GM03348 (cell line): ENCODE results near the gene SMOC1.

Experiments used
- DNase-seq: peaks from one replicate; pipeline ENCODE4 v3.0.0; 2012; ENCODE audit warnings: low spot score

SMOC1 gene, protein sequence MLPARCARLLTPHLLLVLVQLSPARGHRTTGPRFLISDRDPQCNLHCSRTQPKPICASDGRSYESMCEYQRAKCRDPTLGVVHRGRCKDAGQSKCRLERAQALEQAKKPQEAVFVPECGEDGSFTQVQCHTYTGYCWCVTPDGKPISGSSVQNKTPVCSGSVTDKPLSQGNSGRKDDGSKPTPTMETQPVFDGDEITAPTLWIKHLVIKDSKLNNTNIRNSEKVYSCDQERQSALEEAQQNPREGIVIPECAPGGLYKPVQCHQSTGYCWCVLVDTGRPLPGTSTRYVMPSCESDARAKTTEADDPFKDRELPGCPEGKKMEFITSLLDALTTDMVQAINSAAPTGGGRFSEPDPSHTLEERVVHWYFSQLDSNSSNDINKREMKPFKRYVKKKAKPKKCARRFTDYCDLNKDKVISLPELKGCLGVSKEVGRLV

DNA sequence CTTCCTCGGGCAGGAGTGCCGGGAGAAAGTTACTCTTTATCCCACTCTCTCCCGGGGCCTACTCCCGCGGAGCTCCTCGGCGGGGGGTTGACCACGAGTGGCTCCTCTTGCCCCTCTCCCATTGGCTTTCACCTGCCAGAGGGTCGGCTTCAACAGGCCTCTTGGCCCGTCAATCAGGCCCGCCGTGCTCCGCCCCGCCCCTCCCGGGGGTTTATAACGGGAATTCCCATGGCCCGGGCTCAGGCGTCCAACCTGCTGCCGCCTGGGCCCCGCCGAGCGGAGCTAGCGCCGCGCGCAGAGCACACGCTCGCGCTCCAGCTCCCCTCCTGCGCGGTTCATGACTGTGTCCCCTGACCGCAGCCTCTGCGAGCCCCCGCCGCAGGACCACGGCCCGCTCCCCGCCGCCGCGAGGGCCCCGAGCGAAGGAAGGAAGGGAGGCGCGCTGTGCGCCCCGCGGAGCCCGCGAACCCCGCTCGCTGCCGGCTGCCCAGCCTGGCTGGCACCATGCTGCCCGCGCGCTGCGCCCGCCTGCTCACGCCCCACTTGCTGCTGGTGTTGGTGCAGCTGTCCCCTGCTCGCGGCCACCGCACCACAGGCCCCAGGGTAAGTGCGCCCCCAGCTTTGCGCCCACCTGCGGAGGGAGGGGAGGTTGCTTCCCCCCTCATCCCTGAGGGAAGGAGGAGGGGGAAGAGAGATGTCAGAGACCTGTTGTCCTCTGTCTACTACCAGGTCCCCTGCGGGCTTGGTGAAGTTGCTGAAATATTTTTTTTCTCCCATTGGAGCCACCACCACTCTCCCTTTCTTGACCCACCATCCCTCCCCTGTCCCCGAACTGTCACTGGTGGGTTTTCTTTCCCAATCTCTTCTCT is at the start of gene SMOC1:
Gene SMOC1, plus strand, starts transcription at position 242 of the 869 bp plus-strand sequence. Its CDS starts 263 bp downstream, at position 505.
- no peak for DNase-seq

GRCh38 chr14:69838881-69839416 is 40.3 kb upstream of the SMOC1 start:
- no peak for DNase-seq

GRCh38 chr14:69839661-69840060 is 39.6 kb upstream of the SMOC1 start:
- no peak for DNase-seq

DNA sequence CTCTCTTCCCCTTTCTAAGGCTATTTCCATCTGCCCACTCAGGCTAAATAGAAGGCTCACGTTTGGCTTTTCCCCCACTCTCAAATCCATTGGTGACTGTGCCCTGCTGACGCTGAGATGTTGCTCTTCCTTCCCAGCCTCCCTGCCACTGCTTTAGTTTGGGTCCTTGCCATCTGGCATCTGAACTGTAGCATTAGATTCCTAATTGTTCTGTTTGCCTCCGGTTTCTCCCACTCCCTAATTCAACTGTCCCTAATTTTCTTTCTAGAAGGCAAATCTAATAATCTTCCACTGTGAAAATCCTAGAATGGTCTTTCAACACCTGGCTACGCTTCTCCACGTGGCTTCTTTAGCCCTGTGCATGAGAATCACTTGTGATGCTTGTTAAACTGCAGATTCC is 37.6 kb upstream of the SMOC1 start:
- no peak for DNase-seq

GRCh38 chr14:69842686-69843420 is 36.4 kb upstream of the SMOC1 start:
- no peak for DNase-seq

DNA sequence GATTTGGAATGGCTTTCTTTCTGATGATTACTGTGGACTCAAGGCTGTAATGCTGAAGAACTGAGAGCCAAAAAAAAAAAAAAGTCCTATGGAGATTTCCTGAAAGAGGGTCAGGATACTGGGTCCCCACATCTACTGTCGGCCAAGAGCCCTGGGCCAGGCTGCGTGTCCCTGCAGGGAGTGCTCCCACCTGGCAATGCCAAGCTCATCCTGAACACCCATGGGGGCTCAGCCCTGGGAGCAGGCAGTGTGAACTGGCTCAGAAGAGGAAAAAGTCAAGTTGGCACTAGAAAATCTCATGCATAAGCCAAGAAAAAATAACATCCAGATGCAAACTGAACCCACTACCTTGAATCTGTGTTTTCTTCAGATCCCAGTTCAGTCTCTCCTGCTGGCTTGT is 35.0 kb upstream of the SMOC1 start:
- no peak for DNase-seq

DNA sequence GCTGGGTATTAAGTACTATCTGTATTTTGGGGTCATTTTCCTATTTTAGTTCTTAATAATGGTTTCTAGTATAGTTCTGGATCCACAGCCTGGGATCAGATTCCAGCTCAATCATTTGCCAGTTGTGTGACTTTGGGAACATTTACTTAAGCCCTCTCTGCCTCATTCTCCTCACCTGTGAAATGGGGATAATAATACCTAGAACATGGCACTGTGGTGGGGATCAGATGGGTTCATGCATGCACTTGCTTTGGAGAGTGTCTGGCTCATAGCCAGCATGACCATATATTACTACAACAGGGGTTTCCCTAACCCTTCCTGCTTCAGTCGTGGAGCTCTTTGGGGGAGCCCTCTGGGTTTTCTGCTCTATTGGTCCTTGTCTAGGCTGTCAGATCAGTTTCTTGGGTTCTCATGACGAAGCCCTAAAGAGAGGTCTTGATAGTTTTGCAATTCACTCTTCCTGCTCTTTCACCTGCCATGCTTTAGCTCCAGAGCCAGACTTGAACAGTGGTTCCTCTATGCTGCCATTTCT is 34.1 kb upstream of the SMOC1 start:
- DNase-seq: no peak

DNA sequence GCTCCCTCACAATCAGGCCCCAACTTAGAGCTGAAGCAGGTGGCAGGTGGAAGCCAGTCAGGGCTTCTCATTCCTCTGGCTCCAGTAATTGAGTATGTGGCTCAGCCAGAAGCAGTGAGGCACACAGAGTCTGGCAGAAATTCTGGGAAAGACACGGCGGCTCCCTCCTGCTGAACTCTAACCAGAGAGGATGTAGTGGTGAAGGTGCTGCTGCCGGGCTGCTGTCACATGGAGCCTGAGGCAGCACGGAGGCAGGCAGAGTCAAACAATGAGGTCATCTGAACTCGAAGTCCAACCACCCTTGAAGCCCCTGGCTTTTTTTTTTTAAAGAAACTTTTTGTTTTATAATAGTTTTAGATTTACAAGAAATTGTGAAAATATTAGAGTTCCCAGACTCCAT is 33.4 kb upstream of the SMOC1 start:
- no peak for DNase-seq

GRCh38 chr14:69848156-69848555 is 31.1 kb upstream of the SMOC1 start:
- no peak for DNase-seq

GRCh38 chr14:69848903-69849391 is 30.3 kb upstream of the SMOC1 start:
- DNase-seq: no peak

DNA sequence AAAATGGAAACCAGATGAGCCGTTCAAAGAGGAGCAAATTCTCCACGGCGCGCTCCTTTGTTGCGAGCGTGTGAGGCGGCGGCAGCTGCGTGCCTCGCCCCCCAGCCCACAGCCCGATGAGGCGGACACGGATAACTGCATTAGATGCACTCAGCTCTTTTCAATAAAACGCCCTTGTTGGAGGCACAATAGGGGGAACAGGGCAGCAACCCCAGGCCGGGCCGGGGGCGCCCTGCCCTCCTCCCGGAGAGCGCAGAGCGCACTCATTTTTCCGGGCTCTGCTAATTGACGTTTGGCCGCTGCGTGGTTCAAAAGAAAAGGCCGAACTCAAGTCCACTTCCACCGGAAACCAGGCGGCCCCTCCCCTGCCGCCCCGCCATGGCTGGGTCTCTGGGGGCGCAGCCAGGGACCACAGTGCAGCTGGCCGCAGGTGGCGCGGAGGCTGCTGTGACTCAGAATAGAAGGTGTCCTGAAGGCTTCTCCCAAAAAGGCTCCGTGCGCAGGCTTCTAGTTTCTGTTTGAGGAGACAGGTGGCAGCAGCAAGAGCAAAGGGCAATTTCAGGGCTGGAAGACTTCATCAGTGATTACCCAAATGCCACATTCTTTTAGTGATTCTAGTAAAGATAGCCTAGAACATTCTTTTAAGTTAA is 29.0 kb upstream of the SMOC1 start:
- no peak for DNase-seq

GRCh38 chr14:69850736-69851112 is 28.5 kb upstream of the SMOC1 start:
- DNase-seq: no peak

DNA sequence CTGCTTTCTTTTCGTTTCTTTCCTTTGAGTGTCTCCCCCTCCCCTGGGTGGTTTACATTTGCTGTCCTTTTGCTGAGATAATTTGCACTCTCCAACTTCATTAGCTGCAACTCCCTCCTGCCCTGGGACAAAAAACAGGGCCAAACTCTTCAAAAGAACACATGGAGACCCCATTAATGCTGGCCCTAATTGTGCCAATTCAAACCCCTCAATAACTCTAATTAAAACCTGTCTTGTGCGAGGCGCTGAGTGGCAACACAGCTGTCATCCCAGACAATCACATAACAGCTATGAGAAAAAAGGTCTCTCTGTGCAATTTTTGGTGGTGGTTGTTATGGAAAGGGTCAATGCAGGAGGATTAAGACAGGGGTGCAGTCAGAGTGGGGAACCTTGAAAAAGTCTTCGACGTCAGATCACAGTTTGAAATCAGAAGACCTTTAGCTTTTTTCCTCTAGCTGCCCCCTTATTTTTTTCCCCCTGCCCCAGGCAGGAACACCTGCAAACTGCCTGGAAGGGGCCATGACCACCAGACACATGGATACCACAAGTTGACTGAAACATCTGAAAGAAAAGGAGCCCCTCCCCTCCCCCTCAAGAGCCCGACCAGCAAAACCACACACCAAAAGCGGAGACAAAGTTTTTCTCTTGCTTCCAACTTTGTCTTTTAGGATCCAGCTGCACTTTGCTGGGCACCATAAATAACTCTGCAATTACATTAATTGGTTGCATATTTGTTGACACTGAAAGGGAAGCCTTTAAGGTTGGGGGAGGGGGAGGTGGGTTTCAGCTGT is 26.5 kb upstream of the SMOC1 start:
- DNase-seq: no peak

- DNase-seq: no peak
Observed at GRCh38 chr14:69853774-69854173, 25.4 kb upstream of the SMOC1 start.

- no peak for DNase-seq
Observed at GRCh38 chr14:69854598-69854997, 24.6 kb upstream of the SMOC1 start.

DNA sequence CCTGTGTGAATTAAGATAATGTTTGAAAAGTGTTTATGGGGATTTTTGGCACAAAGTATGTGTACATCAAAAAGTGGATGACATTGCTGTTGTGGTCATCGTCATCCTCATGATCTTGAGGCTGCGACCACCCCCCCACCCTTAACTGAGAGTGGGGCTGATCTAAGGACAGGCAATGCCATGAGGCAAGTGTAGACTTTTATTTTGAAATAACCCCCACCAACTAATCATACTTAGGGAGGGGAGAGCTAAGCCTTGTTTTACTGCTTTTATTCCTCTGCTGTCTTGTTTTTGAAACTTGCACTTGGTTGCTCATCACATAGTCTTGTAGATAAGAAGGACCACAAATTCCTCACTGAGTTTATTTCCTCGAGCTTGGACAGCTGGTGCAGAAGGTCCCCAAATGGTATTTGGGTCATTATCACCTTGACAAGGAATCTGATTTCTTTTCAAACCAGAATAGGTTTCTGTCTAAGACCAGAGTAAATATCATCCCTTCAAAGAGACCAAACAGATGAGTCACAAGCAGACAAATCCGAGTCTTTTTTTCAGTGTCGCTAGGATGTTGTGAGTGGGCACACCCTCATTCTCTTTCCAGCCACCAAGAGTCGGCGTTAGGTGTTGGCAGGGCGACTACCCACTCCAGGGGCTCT is 23.9 kb upstream of the SMOC1 start:
- DNase-seq: no peak

DNA sequence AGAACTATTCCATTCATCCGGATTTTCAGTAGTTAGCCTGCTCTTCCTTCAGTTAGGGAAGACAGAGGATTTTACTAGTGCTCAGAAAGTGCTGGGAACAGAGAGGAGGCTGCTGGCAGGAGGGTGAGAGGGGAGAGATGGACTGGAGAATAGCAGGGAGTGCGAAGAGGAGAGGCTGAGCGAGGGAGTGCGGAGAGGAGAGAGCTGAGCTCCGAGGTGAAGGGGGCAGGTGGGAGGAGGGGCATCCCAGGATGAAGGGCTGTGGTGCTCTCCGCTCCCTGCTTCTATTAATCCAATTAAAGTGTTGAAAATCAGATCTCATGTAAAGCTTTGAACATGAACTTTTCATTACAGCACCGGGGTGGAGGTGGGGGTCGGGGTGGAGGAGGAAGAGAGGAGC is 20.4 kb upstream of the SMOC1 start:
- no peak for DNase-seq

GRCh38 chr14:69859591-69859990 is 19.6 kb upstream of the SMOC1 start:
- no peak for DNase-seq

DNA sequence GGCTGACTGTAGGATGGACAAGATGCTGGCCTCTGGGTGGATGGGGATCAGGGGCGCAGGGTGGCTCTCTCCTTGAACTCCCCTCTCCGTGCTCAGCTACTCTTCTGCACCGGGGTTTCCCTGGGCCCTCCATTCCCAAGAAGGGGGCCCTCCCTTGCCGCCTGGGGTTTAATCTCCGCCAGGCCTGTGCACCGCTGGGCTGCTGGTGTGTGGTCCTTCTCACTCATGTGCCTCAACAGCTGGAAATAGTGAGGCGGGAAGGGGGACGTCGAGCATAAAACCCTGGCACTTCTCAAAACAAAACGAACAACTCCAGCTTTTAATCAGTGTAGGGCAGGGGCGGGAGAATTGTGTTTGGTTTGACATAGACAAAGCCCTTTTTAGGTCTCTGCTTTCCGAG is 19.0 kb upstream of the SMOC1 start:
- no peak for DNase-seq

DNA sequence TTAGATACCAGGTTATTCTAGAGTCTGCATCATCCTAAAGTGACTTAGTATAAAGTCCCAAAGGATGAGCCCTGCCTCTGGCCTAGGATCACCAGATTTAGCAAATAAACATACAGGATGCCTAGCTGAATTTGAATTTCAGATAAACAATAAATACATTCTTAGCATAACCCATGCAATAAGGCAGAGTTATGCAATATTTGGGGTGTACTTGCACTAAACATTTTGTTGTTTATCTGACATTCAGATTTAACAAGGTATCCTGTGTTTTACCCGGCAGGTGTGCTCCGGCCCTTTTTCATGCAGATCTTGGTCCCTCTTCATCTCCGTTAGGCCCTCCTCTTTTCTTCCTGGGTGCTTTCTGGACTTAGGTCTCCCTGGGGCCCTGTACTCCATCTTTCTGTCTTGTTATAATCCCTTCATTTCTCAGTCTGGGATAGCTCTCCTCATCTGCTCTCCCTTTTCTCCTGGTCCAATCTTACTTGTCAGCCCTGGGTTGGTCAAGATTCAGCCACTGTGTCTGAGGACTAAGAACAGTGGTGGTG is 18.1 kb upstream of the SMOC1 start:
- no peak for DNase-seq
